Testis (tissue), 2 donors: ENCODE measurements around the gene PSMD13.
"Not testable (repeated sequence)": the region's sequence is repeated elsewhere in the genome, so short reads cannot be mapped to it uniquely, and the experiment has no call there.

ENCODE experiments used
- POLR2A ChIP-seq: fragments of 450-650 bp; IDR thresholded peaks from one replicate; pipeline ENCODE4 v1.6.1; 2017; ENCODE audit warnings: antibody characterized with exemption, mild to moderate bottlenecking, moderate library complexity
- TF ChIP-seq, protein P1 (sequence below), 3 experiments: fragments of 450-650 bp in 2 of 3; fragments of 200-600 bp in 1 of 3; sonication (generic) in 1 of 3; IDR thresholded peaks; one replicate each; pipeline ENCODE4 v1.5.1; 2016 to 2019; ENCODE audit warnings: antibody characterized with exemption in 3 of 3, mild to moderate bottlenecking in 2 of 3, moderate library complexity in 1 of 3

DNA sequence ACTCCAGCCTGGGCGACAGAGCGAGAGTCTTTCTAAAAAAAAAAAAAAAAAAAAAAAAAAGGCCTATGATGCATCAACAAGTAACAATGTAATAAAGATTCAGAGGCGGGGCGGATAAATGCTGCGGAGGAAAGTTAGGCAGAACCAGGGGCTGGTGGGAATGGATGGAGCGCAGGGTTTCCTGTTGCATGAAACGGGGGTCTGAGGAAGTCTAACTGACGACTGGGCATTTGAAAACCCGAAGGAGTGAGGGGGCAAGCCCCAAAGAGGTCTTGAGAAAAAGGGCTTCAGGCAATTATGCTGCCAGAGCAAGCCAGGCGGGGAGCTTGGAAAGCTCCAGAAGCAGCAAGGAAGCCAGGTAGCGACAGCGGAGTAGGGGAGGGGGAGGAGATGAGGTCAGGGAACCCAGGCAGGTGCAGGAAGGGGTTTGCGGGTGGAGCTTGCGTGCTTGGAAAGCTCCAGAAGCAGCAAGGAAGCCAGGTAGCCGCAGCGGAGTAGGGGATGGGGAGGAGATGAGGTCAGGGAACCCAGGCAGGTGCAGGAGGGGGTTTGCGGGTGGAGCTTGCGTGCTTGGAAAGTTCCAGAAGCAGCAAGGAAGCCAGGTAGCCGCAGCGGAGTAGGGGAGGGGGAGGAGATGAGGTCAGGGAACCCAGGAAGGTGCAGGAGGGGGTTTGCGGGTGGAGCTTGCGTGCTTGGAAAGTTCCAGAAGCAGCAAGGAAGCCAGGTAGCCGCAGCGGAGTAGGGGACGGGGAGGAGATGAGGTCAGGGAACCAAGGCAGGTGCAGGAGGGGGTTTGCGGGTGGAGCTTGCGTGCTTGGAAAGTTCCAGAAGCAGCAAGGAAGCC lies 50.4 kb downstream of the PSMD13 start:
- TF ChIP-seq, protein P1, sequence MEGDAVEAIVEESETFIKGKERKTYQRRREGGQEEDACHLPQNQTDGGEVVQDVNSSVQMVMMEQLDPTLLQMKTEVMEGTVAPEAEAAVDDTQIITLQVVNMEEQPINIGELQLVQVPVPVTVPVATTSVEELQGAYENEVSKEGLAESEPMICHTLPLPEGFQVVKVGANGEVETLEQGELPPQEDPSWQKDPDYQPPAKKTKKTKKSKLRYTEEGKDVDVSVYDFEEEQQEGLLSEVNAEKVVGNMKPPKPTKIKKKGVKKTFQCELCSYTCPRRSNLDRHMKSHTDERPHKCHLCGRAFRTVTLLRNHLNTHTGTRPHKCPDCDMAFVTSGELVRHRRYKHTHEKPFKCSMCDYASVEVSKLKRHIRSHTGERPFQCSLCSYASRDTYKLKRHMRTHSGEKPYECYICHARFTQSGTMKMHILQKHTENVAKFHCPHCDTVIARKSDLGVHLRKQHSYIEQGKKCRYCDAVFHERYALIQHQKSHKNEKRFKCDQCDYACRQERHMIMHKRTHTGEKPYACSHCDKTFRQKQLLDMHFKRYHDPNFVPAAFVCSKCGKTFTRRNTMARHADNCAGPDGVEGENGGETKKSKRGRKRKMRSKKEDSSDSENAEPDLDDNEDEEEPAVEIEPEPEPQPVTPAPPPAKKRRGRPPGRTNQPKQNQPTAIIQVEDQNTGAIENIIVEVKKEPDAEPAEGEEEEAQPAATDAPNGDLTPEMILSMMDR (IDR thresholded peaks at IDR 0.05), result not testable (repeated sequence)
- TF ChIP-seq POLR2A, result not testable (repeated sequence)
